ENCODE results near the gene C14orf119.
A peak's percentile ranks its signal among the peaks of the same experiment; 100 is the strongest.

C14orf119 gene

GRCh38 chr14:23060536-23061260 is 34.6 kb upstream of the C14orf119 start:
- no peak for DNase-seq (ENCODE audit: low read depth)

- DNase-seq (ENCODE audit: low read depth): no peak
Observed at GRCh38 chr14:23062002-23062401, 33.3 kb upstream of the C14orf119 start.

- no peak for DNase-seq (ENCODE audit: low read depth)
Observed at GRCh38 chr14:23063601-23064000, 31.7 kb upstream of the C14orf119 start.

DNA sequence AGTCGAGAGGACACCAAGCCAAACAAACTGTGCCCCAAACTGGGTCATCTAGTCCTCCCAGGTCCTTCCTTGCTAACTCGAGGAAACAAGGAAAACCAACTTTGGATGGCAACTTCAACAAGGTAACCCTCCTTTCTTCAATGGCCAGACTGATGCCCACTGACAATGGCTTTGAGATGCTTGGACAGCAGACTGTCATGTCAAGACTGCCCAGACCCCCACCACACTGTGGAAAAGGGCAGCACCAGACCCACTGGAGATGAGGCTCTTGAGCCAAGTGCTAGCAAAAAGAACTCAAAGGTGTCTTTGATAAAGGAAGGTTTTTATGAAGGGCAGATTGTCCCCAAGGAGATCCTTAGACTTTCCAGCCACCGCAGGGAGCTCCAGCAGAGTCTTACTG is 28.9 kb upstream of the C14orf119 start:
- DNase-seq (ENCODE audit: low read depth): no peak

GRCh38 chr14:23066855-23067744 is 28.2 kb upstream of the C14orf119 start:
- no peak for DNase-seq (ENCODE audit: low read depth)

DNA sequence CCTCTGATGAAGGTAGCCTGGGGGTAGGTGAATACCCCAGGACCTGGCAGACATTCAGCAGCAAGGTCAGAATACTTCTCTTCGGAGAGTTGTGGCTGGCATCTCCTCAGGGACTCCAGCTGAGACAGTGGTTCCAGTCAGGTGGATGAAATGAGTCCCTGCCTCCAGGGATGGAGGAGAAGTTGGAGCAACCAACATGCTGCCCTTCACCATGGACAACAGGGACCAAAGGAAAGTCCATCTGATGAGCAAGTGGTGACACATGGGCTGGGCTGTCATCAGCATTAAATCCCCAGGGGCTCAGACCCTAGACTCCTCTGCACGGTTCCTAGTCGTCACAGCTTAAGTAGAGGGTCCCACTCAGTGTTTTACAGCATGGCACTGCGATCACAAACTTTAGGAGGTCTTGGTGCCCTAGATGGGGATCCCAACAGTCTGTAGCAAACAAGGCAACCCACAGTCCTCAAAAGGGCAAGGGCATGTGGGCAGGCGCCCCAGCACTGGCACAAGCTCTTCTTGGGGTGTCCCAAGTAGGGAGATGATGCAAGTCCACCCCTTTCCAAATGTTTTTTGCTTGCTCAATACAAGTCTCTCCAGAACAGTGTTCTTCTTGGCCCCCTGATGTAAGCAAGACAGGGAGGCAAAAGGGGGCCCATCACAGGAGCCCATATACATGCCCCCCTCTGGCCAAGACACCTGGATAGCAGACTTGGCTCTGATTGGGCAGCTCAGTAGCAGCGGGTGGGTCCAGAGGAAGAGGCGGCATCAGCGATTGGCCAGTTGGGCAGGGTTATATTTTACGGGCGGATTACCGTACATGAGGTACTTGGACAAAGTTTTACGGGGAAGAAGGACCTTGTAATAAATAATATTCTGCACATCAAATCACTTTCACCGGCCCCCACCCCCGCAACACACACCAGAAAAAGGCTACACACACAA is 27.2 kb upstream of the C14orf119 start:
- no peak for DNase-seq (ENCODE audit: low read depth)

DNA sequence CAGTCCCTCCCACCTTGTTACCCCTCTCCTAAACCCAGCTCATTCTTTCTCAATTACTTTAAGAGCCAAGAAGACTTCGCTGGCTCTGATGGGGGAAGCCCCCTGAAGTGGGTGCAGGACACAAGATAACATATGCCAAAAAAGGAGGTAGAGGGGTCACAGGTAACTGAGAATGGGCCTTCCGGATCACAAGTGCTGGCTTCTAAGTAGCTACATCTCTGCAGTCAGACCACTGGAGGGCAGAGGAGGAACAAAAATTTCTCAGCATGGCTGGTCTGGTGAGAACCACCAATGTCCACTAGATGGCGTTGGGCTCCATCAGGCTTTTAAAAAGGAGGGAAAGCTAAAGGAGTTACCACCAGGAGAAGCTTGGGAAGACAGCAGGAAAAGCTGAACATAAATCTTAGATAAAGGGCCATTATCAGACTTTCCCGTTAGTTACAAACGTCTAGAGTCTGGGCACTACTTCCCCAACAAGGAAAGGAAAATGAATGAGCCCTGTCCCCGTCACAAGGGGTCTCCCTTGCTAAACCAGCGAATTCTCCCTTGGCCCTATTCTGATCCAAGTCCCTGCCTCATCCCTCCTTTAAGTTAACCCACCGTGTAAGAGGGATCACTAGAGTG is 26.4 kb upstream of the C14orf119 start:
- peak; percentile 51 for DNase-seq (ENCODE audit: low read depth)

DNA sequence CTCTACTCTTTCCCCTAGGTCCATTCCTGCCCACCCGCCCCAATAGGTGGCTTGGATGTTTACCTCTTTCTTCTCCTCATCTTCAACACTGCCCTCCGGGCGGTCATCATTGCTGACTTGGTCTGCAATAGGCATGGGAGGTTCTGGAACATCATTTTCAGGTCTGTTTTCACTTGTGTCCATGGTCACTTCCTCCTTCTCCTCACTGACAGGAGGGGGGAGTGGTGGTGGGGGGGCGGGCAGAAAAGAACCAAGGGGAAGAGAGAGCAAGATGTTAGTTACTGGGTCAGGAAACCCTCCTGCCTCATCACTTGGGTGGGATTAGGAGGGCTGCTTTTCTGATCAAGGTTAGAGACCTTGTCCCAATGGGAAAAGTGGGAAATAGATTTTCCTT is 25.9 kb upstream of the C14orf119 start:
- no peak for DNase-seq (ENCODE audit: low read depth)

- DNase-seq (ENCODE audit: low read depth): no peak
Observed at GRCh38 chr14:23070262-23071129, 24.8 kb upstream of the C14orf119 start.

GRCh38 chr14:23071244-23071920 is 23.9 kb upstream of the C14orf119 start:
- peak; percentile 60 for DNase-seq (ENCODE audit: low read depth)

GRCh38 chr14:23071921-23072539 is 23.3 kb upstream of the C14orf119 start:
- DNase-seq (ENCODE audit: low read depth): no peak

- no peak for DNase-seq (ENCODE audit: low read depth)
Observed at GRCh38 chr14:23074906-23075305, 20.4 kb upstream of the C14orf119 start.

DNA sequence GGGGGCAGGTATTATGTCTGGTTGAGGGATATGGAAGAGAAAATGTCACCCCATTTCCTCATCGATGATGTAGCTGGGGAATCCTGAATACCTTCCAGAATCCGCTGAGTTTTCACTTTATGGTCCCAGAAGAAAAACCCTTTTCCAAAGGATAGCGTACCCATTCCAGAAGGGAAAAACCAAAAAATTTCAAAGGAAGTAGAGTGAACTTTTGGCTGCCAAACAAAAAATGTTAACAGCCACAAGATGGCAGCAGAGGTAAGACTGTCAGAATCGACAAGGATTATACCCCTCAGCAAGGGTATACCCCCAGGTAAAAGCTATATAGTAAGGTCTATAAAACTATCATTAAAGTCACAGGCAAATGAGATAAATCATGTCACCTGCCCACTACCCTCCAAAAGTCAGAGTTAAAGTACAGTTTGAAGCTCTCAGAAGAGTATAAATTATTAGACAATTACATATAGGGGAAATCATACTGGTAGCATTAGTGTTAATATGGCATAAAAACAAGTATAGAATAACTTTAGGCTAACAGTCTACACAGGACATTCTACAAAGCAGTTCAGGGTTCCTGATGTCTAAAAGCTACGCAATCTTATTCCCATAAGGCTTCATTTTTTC is 18.4 kb upstream of the C14orf119 start:
- no peak for DNase-seq (ENCODE audit: low read depth)

DNA sequence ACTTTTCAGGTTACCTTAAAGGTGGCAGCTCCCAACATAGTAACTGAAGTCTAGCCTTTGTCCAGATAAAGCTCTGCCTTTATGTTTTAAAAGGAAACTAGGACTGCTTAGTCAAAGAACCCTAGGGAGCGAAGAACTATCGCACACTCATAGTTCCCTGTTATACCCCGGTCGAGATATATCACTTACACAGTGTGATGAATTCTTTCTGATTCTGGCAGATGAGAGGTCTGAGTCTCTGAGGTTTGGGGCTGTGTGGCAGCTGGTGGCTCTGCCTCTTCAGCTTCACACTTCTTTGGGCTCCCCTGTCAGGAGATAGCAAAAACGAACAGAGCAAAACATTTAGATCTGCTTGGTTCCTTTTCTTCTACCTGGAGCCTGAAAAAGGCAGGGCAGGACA is 17.3 kb upstream of the C14orf119 start:
- DNase-seq (ENCODE audit: low read depth): no peak

DNA sequence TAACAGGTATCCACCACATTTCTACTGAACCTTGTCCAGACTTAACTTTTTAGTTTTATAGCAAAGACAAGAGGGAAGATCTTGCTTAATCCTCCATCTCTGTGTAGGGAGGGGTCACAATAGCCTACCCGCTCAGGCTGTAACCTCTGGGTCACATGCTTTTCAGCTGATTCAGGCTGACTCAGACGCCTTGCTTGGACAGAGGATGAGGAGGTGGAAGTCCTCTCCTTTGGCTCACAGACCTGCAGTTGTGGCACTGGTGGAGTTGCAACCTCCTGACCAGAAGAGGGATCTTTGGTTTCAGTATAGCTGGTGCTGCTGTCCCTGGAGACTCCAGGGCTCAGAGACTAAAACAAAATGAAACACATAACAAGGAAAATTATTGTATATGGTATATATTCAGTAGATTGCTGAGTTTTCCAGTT is 16.6 kb upstream of the C14orf119 start:
- DNase-seq (ENCODE audit: low read depth): no peak

- no peak for DNase-seq (ENCODE audit: low read depth)
Observed at GRCh38 chr14:23079716-23080115, 15.6 kb upstream of the C14orf119 start.

DNA sequence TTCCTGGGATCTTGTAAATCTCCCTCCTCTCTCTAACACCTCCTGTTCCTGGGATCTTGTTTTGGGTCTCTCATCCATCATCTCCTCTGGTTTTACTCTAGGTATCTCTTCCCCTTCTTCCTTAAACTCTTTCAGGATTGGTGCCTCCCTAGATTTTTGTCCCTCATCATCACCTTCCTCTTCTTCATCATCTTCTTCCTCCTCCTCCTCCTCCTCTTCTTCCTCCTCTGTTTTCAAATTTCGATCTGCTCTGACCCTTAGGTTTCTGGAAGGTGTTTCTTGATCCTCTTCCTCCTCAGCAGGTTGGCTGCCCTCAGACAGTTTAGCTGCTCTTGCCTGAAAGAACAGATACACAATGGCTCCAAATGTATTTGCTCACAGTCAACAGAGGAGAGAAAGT is 14.8 kb upstream of the C14orf119 start:
- DNase-seq (ENCODE audit: low read depth): no peak

DNA sequence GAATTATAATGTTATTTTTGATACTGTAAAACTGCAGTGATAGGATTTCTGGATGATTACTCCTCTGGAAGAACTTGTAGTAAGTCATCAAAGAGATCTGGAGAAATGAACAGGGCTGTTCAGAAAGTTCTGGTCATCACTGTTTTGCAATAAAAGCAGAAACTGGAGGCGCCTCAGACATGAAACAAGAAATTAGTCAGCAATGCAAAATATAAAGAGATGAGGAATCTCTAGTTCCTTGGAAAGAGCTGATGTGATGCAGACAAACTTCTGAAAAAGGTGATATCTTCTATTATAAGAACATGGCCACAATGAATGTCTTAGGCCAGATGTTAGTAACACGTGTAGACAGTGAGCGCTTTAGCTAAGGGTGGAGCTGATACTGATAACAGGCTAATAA is 9.8 kb upstream of the C14orf119 start:
- DNase-seq (ENCODE audit: low read depth): no peak

- DNase-seq (ENCODE audit: low read depth): no peak
Observed at GRCh38 chr14:23086565-23086964, 8.7 kb upstream of the C14orf119 start.

Data from activated T-cell treated with anti-CD3 and anti-CD28 coated beads for 1 hour (primary cell).